ENCODE data around the gene PRPSAP2.

PRPSAP2 gene

DNA sequence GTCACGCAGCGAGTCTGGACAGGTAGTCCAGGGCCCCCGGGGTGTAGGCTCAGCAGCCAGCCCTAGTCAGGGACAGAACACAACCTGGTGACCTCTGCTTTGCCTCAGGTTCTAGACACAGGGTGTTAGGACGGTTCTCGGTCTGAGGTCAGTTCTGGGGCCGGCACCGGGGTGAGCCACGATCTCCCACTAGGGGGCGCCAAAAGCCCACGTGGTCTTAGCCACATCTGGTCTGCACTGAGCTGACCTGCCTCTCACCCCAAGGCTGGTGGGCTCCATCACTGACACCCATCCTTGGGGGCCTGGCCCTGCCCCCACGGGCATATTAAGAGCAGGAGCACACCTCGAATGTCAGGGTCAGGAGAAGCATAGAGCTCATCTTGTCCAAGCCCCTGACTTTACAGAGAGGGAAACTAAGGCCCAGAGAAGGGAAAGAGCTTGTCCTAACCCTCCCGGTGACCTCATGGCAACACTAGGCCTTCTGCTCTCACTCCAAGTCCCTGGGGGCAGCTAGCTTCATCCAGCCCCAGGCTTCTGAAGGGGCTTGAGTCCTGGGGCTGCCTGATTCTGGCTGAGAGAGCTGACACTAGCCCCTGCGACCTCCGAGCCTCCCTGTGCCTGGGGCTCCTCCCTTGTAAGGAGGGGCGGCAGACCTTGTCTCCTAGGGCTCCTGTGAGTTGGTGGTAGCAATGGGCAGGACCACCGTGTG, 103.0 kb downstream of the PRPSAP2 start:
- TF ChIP-seq, protein P1, sequence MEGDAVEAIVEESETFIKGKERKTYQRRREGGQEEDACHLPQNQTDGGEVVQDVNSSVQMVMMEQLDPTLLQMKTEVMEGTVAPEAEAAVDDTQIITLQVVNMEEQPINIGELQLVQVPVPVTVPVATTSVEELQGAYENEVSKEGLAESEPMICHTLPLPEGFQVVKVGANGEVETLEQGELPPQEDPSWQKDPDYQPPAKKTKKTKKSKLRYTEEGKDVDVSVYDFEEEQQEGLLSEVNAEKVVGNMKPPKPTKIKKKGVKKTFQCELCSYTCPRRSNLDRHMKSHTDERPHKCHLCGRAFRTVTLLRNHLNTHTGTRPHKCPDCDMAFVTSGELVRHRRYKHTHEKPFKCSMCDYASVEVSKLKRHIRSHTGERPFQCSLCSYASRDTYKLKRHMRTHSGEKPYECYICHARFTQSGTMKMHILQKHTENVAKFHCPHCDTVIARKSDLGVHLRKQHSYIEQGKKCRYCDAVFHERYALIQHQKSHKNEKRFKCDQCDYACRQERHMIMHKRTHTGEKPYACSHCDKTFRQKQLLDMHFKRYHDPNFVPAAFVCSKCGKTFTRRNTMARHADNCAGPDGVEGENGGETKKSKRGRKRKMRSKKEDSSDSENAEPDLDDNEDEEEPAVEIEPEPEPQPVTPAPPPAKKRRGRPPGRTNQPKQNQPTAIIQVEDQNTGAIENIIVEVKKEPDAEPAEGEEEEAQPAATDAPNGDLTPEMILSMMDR (IDR thresholded peaks at IDR 0.05; ENCODE audit: low read depth, low read length) = peak; percentile 91
- peak; percentile 16 for DNase-seq (ENCODE audit: extremely low read depth, low read depth)

DNA sequence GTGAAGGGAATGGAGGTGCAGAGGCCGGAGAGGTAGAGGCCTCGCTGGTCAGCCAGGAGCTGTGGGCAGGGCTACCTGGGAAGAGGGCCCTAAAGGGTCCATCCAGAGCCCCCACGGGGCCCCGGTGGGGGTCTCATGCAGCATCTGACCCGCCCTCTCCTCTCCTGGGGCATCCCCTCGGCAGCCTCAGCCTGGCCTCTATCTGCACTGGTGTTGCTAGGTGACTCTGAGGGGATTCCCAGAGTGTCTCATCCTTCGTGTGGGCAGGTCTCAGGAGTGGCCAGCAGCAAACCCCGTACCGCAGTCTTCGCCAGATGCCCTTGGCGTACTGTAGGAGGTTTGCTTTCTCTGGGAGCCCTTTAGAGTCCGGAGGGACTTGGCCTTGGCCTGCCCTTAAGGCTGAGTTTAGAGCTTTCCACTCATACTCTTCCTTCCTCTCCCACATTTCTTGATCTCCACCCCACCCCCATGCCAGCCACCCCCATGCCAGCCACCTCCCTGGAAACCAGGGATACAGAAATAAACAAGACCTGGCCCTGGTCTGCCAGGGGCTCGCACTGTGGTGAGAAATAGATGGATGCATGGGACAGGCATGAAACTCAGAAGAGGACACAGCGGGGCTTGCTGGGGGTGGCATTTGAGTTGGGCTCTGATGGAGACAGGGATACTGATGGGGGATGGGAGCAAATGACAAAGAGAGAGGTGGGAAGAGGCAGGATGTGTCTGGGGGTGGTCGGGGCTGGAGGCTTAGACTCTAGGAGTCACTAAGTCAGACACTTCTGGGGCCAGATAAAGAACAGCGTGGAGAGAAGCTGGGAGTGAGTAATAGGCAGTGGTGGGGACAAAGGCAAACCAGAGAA, 103.9 kb downstream of the PRPSAP2 start:
- no peak for DNase-seq (ENCODE audit: extremely low read depth, low read depth)
- TF ChIP-seq, protein P1 (IDR thresholded peaks at IDR 0.05; ENCODE audit: low read depth, low read length) = no peak

GRCh38 chr17:18962494-18962815, 104.5 kb downstream of the PRPSAP2 start:
- TF ChIP-seq, protein P1 (IDR thresholded peaks at IDR 0.05; ENCODE audit: low read depth, low read length) = no peak
- DNase-seq (ENCODE audit: extremely low read depth, low read depth) = no peak

GRCh38 chr17:18963126-18964017, 105.4 kb downstream of the PRPSAP2 start:
- DNase-seq (ENCODE audit: extremely low read depth, low read depth) = no peak
- TF ChIP-seq, protein P1 (IDR thresholded peaks at IDR 0.05; ENCODE audit: low read depth, low read length) = no peak

- TF ChIP-seq, protein P1 (IDR thresholded peaks at IDR 0.05; ENCODE audit: low read depth, low read length) = no peak
- no peak for DNase-seq (ENCODE audit: extremely low read depth, low read depth)
These were observed 106.1 kb downstream of the PRPSAP2 start for GRCh38 chr17:18964018-18964351.

GRCh38 chr17:18964550-18964949, 106.6 kb downstream of the PRPSAP2 start:
- DNase-seq (ENCODE audit: extremely low read depth, low read depth) = no peak
- TF ChIP-seq, protein P1 (IDR thresholded peaks at IDR 0.05; ENCODE audit: low read depth, low read length) = no peak
